Measurements from ENCODE around the gene SETD5.

The SETD5 gene, protein sequence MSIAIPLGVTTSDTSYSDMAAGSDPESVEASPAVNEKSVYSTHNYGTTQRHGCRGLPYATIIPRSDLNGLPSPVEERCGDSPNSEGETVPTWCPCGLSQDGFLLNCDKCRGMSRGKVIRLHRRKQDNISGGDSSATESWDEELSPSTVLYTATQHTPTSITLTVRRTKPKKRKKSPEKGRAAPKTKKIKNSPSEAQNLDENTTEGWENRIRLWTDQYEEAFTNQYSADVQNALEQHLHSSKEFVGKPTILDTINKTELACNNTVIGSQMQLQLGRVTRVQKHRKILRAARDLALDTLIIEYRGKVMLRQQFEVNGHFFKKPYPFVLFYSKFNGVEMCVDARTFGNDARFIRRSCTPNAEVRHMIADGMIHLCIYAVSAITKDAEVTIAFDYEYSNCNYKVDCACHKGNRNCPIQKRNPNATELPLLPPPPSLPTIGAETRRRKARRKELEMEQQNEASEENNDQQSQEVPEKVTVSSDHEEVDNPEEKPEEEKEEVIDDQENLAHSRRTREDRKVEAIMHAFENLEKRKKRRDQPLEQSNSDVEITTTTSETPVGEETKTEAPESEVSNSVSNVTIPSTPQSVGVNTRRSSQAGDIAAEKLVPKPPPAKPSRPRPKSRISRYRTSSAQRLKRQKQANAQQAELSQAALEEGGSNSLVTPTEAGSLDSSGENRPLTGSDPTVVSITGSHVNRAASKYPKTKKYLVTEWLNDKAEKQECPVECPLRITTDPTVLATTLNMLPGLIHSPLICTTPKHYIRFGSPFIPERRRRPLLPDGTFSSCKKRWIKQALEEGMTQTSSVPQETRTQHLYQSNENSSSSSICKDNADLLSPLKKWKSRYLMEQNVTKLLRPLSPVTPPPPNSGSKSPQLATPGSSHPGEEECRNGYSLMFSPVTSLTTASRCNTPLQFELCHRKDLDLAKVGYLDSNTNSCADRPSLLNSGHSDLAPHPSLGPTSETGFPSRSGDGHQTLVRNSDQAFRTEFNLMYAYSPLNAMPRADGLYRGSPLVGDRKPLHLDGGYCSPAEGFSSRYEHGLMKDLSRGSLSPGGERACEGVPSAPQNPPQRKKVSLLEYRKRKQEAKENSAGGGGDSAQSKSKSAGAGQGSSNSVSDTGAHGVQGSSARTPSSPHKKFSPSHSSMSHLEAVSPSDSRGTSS (N-terminal part only)

GRCh38 chr3:9397332-9397905 lies at the start of gene SETD5:
Gene SETD5, plus strand, starts transcription at chr3:9397615. Its CDS starts 31,324 bp downstream, at chr3:9428939.
- in situ Hi-C loops (cut with MboI; ENCODE audit: low pct_unique_long_range_greater_than_20kb, low sequenced_read_pairs, unreplicated experiment) = no loop called here
- no peak for TF ChIP-seq CTCF (IDR thresholded peaks at IDR 0.05; ENCODE audit: extremely low read depth, insufficient read depth, missing control alignments)
- peak; percentile 98 for DNase-seq (ENCODE audit: low spot score)

DNA sequence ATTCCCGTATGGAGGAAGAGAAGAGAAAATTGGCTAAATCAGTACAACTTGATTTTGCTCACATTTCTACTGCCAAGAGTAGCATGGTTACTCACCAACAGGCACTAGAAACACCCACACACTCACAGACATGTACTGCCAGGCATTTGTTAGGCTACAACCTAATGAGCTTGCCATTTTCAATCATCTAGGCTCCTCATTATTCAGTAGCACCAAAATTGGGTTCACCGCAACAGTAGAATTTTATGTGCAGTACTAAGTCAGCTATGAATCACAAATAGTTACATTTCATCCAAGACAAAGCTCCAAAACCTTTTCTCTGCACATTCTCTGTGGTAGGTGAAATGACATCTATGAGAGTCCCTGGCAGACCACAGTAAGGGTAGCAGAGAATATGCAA lies 49.5 kb upstream of the SETD5 start:
- no peak for TF ChIP-seq CTCF (IDR thresholded peaks at IDR 0.05; ENCODE audit: extremely low read depth, insufficient read depth, missing control alignments)
- in situ Hi-C loops (cut with MboI; ENCODE audit: low pct_unique_long_range_greater_than_20kb, low sequenced_read_pairs, unreplicated experiment) = no loop called here
- DNase-seq (ENCODE audit: low spot score) = no peak

GRCh38 chr3:9349321-9350117 lies 47.9 kb upstream of the SETD5 start:
- in situ Hi-C loops (cut with MboI; ENCODE audit: low pct_unique_long_range_greater_than_20kb, low sequenced_read_pairs, unreplicated experiment) = no loop called here
- TF ChIP-seq CTCF (IDR thresholded peaks at IDR 0.05; ENCODE audit: extremely low read depth, insufficient read depth, missing control alignments) = no peak
- DNase-seq (ENCODE audit: low spot score) = no peak

DNA sequence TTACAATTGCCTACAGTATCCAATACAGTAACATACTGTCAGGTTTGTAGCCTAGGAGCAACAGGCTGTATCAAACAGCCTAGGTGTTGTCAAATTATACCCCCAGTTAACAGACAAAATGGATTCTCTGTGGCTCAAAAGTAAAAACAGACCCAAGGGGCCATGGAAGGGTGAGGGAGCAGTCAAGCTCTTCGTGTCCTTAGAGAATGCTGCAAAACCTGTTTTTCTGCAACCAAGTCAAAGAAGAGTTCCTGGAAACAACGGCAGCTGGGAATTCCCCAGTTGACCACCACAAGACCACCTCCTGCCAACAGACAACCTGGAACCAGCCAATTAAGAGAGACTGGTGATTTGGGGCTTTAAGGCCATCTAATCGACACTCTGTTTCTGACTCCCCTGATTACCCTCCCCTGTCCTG lies 45.7 kb upstream of the SETD5 start:
- no peak for TF ChIP-seq CTCF (IDR thresholded peaks at IDR 0.05; ENCODE audit: extremely low read depth, insufficient read depth, missing control alignments)
- DNase-seq (ENCODE audit: low spot score) = no peak
- in situ Hi-C loops (cut with MboI; ENCODE audit: low pct_unique_long_range_greater_than_20kb, low sequenced_read_pairs, unreplicated experiment) = no loop called here

DNA sequence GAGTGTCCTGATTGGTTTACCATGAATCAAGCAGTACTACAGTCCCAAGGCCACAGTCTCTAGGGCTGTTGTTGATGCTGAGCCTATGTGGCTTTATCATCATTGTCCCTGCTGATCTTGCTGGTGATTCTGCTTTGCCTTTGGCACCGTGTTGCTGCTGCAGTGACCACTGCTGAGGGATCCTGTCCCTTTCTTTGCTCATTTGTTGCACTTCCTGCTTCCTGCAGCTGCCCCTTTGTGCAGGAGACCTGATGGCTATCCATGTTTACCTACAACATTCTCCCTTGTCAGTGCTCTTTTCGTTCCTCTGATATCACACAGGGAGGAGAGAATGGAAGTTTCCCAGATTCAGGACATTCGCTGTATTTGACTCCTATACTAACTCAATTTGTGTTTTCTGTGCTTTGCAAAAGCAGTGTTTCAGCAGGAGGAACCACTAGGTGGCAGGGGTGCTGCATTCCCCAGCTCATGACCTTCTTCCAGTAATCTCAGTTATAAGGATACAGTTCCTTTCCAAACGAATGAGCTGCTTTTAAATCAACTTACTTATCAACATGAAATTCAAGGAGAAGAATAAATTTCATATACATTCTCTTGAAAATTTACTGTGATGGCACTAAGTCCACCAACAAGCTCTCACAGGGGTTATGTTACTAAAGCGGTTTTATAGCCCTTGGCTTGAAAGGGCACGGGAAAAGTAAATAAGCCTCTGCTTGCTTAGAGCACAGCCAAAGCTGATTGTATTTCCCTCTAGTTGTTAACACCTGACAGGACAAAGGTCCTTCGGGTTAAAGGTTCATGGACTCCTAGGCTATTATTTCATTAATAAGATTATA lies 44.3 kb upstream of the SETD5 start:
- peak; percentile 90 for TF ChIP-seq CTCF (IDR thresholded peaks at IDR 0.05; ENCODE audit: extremely low read depth, insufficient read depth, missing control alignments)
- in situ Hi-C loops (cut with MboI; ENCODE audit: low pct_unique_long_range_greater_than_20kb, low sequenced_read_pairs, unreplicated experiment) = no loop called here

More for the DNA sequence above, 44.3 kb upstream of the SETD5 start:
- peak; percentile 59 for DNase-seq (ENCODE audit: low spot score)

All from GM13977 (cell line).